ENCODE results near the gene CAMK2G. TPM values are rescaled to one million over a fixed set of nuclear protein-coding genes. Genes with fewer than 3 reads are reported as not detected.

The CAMK2G gene
- total RNA-seq, 1 experiment from 2014 or later: 58.9 TPM

- H3K4me1 Mint-ChIP-seq (ENCODE audit: low read depth, unreplicated experiment): no peaks in the 10 kb centered on the region
- intact Hi-C loops (cut with micrococcal nuclease; ENCODE audit: unreplicated experiment): no loop called here
- TF ChIP-seq CTCF (IDR thresholded peaks at IDR 0.05; ENCODE audit: unreplicated experiment): no peak
- H3K9me3 Mint-ChIP-seq (ENCODE audit: low read depth, unreplicated experiment): no peaks in the 10 kb centered on the region
- H3K27ac Mint-ChIP-seq (ENCODE audit: unreplicated experiment): no peak overlapping the region
- H3K4me3 Mint-ChIP-seq (ENCODE audit: low read depth, unreplicated experiment): no peak overlapping the region
- CTCF ChIA-PET: interaction anchor here (0.7 to 1.0 kb wide), 3 partner anchors 10 to 163 kb away, joined by 3 to 5 read pairs (median 5); no protein-coding TSS in a partner anchor
- BruUV-seq (replicated peaks): no TSS peak
- no peaks in the 10 kb centered on the region for H3K27me3 Mint-ChIP-seq (ENCODE audit: unreplicated experiment)
- peaks cover 52% of the 10 kb centered on the region for H3K36me3 Mint-ChIP-seq (ENCODE audit: insufficient read depth, unreplicated experiment)
- no peak for DNase-seq
Measured at GRCh38 chr10:73862011-73862410, 12.3 kb downstream of the CAMK2G start.

- Mint-ChIP-seq H3K36me3 (ENCODE audit: insufficient read depth, unreplicated experiment) (peaks cover 43% of the 10 kb centered on the region), H3K27ac (ENCODE audit: unreplicated experiment) (no peak overlapping the region), H3K9me3 (ENCODE audit: low read depth, unreplicated experiment) (no peaks in the 10 kb centered on the region), H3K27me3 (ENCODE audit: unreplicated experiment) (no peaks in the 10 kb centered on the region), H3K4me1 (ENCODE audit: low read depth, unreplicated experiment) (no peaks in the 10 kb centered on the region), H3K4me3 (ENCODE audit: low read depth, unreplicated experiment) (no peak overlapping the region)
- CTCF ChIA-PET: no interaction called here
- no peak for TF ChIP-seq CTCF (IDR thresholded peaks at IDR 0.05; ENCODE audit: unreplicated experiment)
- BruUV-seq (replicated peaks): no TSS peak
- intact Hi-C loops (cut with micrococcal nuclease; ENCODE audit: unreplicated experiment): no loop called here
- DNase-seq: no peak
Measured at GRCh38 chr10:73859784-73860491, 14.4 kb downstream of the CAMK2G start.

GRCh38 chr10:73859428-73859783, 14.9 kb downstream of the CAMK2G start:
- BruUV-seq (replicated peaks): no TSS peak
- no peaks in the 10 kb centered on the region for H3K9me3 Mint-ChIP-seq (ENCODE audit: low read depth, unreplicated experiment)
- DNase-seq: no peak
- no peaks in the 10 kb centered on the region for H3K27me3 Mint-ChIP-seq (ENCODE audit: unreplicated experiment)
- H3K4me3 Mint-ChIP-seq (ENCODE audit: low read depth, unreplicated experiment): no peak overlapping the region
- no peaks in the 10 kb centered on the region for H3K4me1 Mint-ChIP-seq (ENCODE audit: low read depth, unreplicated experiment)
- intact Hi-C loops (cut with micrococcal nuclease; ENCODE audit: unreplicated experiment): no loop called here
- no peak for TF ChIP-seq CTCF (IDR thresholded peaks at IDR 0.05; ENCODE audit: unreplicated experiment)
- CTCF ChIA-PET: no interaction called here
- H3K36me3 Mint-ChIP-seq (ENCODE audit: insufficient read depth, unreplicated experiment): peaks cover 47% of the 10 kb centered on the region
- no peak overlapping the region for H3K27ac Mint-ChIP-seq (ENCODE audit: unreplicated experiment)

- Mint-ChIP-seq H3K9me3 (ENCODE audit: low read depth, unreplicated experiment) (no peaks in the 10 kb centered on the region), H3K27ac (ENCODE audit: unreplicated experiment) (no peak overlapping the region), H3K27me3 (ENCODE audit: unreplicated experiment) (no peaks in the 10 kb centered on the region), H3K4me3 (ENCODE audit: low read depth, unreplicated experiment) (no peak overlapping the region), H3K4me1 (ENCODE audit: low read depth, unreplicated experiment) (no peaks in the 10 kb centered on the region), H3K36me3 (ENCODE audit: insufficient read depth, unreplicated experiment) (peaks cover 42% of the 10 kb centered on the region)
- no peak for TF ChIP-seq CTCF (IDR thresholded peaks at IDR 0.05; ENCODE audit: unreplicated experiment)
- CTCF ChIA-PET: no interaction called here
- no TSS peak for BruUV-seq (replicated peaks)
- no peak for DNase-seq
- intact Hi-C loops (cut with micrococcal nuclease; ENCODE audit: unreplicated experiment): no loop called here
Measured at GRCh38 chr10:73858750-73859427, 15.5 kb downstream of the CAMK2G start.
